Measurements from ENCODE around the gene TWIST1. TPM values are rescaled to one million over a fixed set of nuclear protein-coding genes. Genes with fewer than 3 reads are reported as not detected.

Gene TWIST1
- total and polyA plus RNA-seq, 2 of the 13 experiments (the other 11 are each of a cell fraction or from before 2014, with no cell fraction given): not detected

GRCh38 chr7:19143881-19144574, 26.6 kb upstream of the TWIST1 start:
- Histone ChIP-seq H3K27me3 (ENCODE audit: control insufficient read depth in 1 of 2, insufficient read depth in 2 of 2, low read length in 2 of 2) (0 out of 5 replicates have a peak, but pooled peaks cover 0 to 3% of the 10 kb centered on the region in 2 experiments), H3K9me3 (ENCODE audit: low read length) (peaks cover 15% of the 10 kb centered on the region; the same call in 1 of the 2 replicates), H4K20me1 (ENCODE audit: insufficient read depth, low read length) (no peaks in the 10 kb centered on the region), H3K36me3 (replicated peaks in 1 of 2; ENCODE audit: control insufficient read depth in 1 of 2, insufficient read depth in 2 of 2, low read length in 2 of 2) (no peaks in the 10 kb centered on the region), H3K4me2 (ENCODE audit: low read depth, low read length) (no peak overlapping the region), H3K79me2 (ENCODE audit: insufficient read depth, low read length) (no peaks in the 10 kb centered on the region), H3K4me3 (replicated peaks in 1 of 3; ENCODE audit: insufficient read depth in 1 of 3, low read depth in 2 of 3, low read length in 3 of 3) (no peak overlapping the region), H3K9ac (ENCODE audit: insufficient read depth, low read depth, low read length) (no peak overlapping the region), H3K27ac (ENCODE audit: extremely low read length, insufficient read depth, low read length) (no peak overlapping the region), H2AFZ (ENCODE audit: low read length) (no peak overlapping the region), H3K4me1 (ENCODE audit: insufficient read depth, low read length) (no peaks in the 10 kb centered on the region)
- whole genome bisulfite sequencing (ENCODE audit: low lambda C conversion rate): 34% methylated on average over 25 of the region's 30 CpGs
- TF ChIP-seq TCF7L2 (IDR thresholded peaks at IDR 0.05; ENCODE audit: low read depth, low read length): no peak
- no peak for TF ChIP-seq RFX3 (CRISPR knock-in tag; IDR thresholded peaks at IDR 0.05)
- no peak for TF ChIP-seq ZBTB10 (CRISPR knock-in tag; IDR thresholded peaks at IDR 0.05; ENCODE audit: borderline replicate concordance)
- no peak for TF ChIP-seq SOX13 (IDR thresholded peaks at IDR 0.05)
- no peak for TF ChIP-seq SOX13 (CRISPR knock-in tag; conservative IDR thresholded peaks at IDR 0.05 in 1 of 2, IDR thresholded peaks at IDR 0.05 in 1 of 2)
- TF ChIP-seq ZNF562 (CRISPR knock-in tag; IDR thresholded peaks at IDR 0.05; ENCODE audit: borderline replicate concordance): no peak
- TF ChIP-seq ZNF790 (CRISPR knock-in tag; IDR thresholded peaks at IDR 0.05; ENCODE audit: borderline replicate concordance): no peak
- DNase-seq (ENCODE audit: low spot score): no peak
- intact Hi-C loops (cut with micrococcal nuclease; ENCODE audit: unreplicated experiment) (no loop called here), in situ Hi-C loops (cut with HindIII; ENCODE audit: extremely low pct_ligation_motif_present, low pct_unique_long_range_greater_than_20kb) (no loop called here)
- BruUV-seq (replicated peaks): no TSS peak
- POLR2A ChIA-PET: no interaction called here
- CTCF ChIA-PET (ENCODE audit: low intra/inter-chr PET ratio, low total read pairs): no interaction called here
- FAIRE-seq: no peak
- no peak for ATAC-seq

All from HepG2 (cell line).